H1 (cell line): ENCODE measurements around the gene KRTAP26-1.

Source experiments
- CEBPB ChIP-seq: IDR thresholded peaks from 2 replicates; pipeline ENCODE4 v1.6.1; 2012; ENCODE audit warnings: low read depth, low read length
- POLR2A ChIP-seq, 2 experiments: IDR thresholded peaks; 1 replicate in 1 of 2; 2 replicates in 1 of 2; pipeline ENCODE4 v1.6.1; 2011; ENCODE audit warnings: low read depth in 2 of 2, low read length in 2 of 2, mild to moderate bottlenecking in 2 of 2; ENCODE audit errors: control extremely low read depth in 1 of 2
- TF ChIP-seq, protein P1 (sequence below), 3 experiments: IDR thresholded peaks; 1 replicate in 2 of 3; 2 replicates in 1 of 3; pipeline versions ENCODE4 v1.5.1 to v1.6.1; 2011; ENCODE audit warnings: low read length in 3 of 3, mild to moderate bottlenecking in 3 of 3, inconsistent platforms in 2 of 3, low read depth in 1 of 3, moderate library complexity in 1 of 3; ENCODE audit not compliant: insufficient read depth in 1 of 3; ENCODE audit errors: control extremely low read depth in 1 of 3

DNA sequence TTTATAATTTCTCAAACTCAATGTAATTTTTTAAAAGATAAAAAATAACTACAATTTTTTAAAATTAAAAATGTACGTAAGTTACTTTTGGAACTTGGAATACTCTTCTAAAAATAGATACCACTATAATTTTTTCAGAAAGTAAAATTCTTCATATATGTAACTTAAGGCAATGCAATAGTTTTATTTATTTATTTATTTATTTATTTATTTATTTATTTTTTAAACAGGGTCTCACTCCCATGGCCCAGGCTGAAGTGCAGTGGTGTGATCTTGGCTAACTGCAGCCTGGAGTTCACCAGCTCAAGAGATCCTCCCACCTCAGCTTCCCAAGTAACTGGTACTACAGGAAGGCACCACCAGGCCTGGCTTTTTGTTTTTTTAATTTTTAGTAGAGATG is 31.4 kb upstream of the KRTAP26-1 start:
- TF ChIP-seq POLR2A (IDR thresholded peaks at IDR 0.05; ENCODE audit: control extremely low read depth in 1 of 2, low read depth in 2 of 2, low read length in 2 of 2) (no peak), CEBPB (no peak)
- TF ChIP-seq, protein P1, sequence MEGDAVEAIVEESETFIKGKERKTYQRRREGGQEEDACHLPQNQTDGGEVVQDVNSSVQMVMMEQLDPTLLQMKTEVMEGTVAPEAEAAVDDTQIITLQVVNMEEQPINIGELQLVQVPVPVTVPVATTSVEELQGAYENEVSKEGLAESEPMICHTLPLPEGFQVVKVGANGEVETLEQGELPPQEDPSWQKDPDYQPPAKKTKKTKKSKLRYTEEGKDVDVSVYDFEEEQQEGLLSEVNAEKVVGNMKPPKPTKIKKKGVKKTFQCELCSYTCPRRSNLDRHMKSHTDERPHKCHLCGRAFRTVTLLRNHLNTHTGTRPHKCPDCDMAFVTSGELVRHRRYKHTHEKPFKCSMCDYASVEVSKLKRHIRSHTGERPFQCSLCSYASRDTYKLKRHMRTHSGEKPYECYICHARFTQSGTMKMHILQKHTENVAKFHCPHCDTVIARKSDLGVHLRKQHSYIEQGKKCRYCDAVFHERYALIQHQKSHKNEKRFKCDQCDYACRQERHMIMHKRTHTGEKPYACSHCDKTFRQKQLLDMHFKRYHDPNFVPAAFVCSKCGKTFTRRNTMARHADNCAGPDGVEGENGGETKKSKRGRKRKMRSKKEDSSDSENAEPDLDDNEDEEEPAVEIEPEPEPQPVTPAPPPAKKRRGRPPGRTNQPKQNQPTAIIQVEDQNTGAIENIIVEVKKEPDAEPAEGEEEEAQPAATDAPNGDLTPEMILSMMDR (IDR thresholded peaks at IDR 0.05; ENCODE audit: control extremely low read depth in 1 of 3, insufficient read depth in 1 of 3, low read depth in 1 of 3, low read length in 3 of 3), result no peak
